H9 (cell line): Measurements from ENCODE around the gene CTIF. TPM values are rescaled to one million over a fixed set of nuclear protein-coding genes. Genes with fewer than 3 reads are reported as not detected.

Source experiments
- DNase-seq: peaks from one replicate; pipeline ENCODE4 v3.0.0-alpha.2; 2017
- H2AFZ ChIP-seq: one replicate; pipeline ENCODE4 v1.6.1; 2013; ENCODE audit warnings: mild to moderate bottlenecking, low read length, control low read depth, moderate library complexity
- H2AK5ac ChIP-seq: 2 replicates; pipeline ENCODE4 v1.6.1; 2013; ENCODE audit warnings: low read length, control low read depth, mixed read lengths; ENCODE audit not compliant: insufficient read length
- H2BK120ac ChIP-seq: one replicate; pipeline ENCODE4 v1.6.1; 2013; ENCODE audit warnings: low read depth, mild to moderate bottlenecking, low read length, control low read depth, inconsistent platforms; ENCODE audit not compliant: poor library complexity, severe bottlenecking
- H2BK12ac ChIP-seq: 2 replicates; pipeline ENCODE4 v1.6.1; 2013; ENCODE audit warnings: low read length, control low read depth, mixed read lengths, low read depth; ENCODE audit not compliant: insufficient read length
- H2BK15ac ChIP-seq: 2 replicates; pipeline ENCODE4 v1.6.1; 2013; ENCODE audit warnings: low read depth, low read length, control low read depth
- H2BK20ac ChIP-seq: one replicate; pipeline ENCODE4 v1.6.1; 2013; ENCODE audit warnings: low read depth, mild to moderate bottlenecking, low read length, control low read depth, inconsistent platforms; ENCODE audit not compliant: poor library complexity, severe bottlenecking
- H2BK5ac ChIP-seq: 2 replicates; pipeline ENCODE4 v1.6.1; 2013; ENCODE audit warnings: low read length, control low read depth, mixed read lengths; ENCODE audit not compliant: insufficient read length
- H3K14ac ChIP-seq: 2 replicates; pipeline ENCODE4 v1.6.1; 2013; ENCODE audit warnings: low read length, control low read depth; ENCODE audit not compliant: insufficient read depth
- H3K18ac ChIP-seq: 2 replicates; pipeline ENCODE4 v1.6.1; 2013; ENCODE audit warnings: low read depth, mild to moderate bottlenecking, mixed read lengths, low read length, control low read depth; ENCODE audit not compliant: insufficient read length
- H3K23ac ChIP-seq: 2 replicates; pipeline ENCODE4 v1.6.1; 2013; ENCODE audit warnings: low read length, control low read depth, mixed read lengths, low read depth; ENCODE audit not compliant: insufficient read length
- H3K23me2 ChIP-seq: 2 replicates; pipeline ENCODE4 v1.6.1; 2013; ENCODE audit warnings: low read depth, mild to moderate bottlenecking, mixed read lengths, low read length, control low read depth; ENCODE audit not compliant: insufficient read length, poor library complexity, severe bottlenecking
- H3K27ac ChIP-seq: 2 replicates; pipeline ENCODE4 v1.5.1; 2013; ENCODE audit warnings: low read length, control low read depth, mixed read lengths, low read depth; ENCODE audit not compliant: insufficient read length
- H3K27me3 ChIP-seq: 2 replicates; pipeline ENCODE4 v1.6.1; 2013; ENCODE audit warnings: low read length, control low read depth, inconsistent platforms; ENCODE audit not compliant: insufficient read depth
- H3K4ac ChIP-seq: 2 replicates; pipeline ENCODE4 v1.6.1; 2013; ENCODE audit warnings: low read depth, mild to moderate bottlenecking, control low read depth, inconsistent platforms, low read length, moderate library complexity
- H3K4me1 ChIP-seq: 2 replicates; pipeline ENCODE4 v1.6.1; 2013; ENCODE audit warnings: low read length, control low read depth, inconsistent platforms; ENCODE audit not compliant: insufficient read depth
- H3K4me2 ChIP-seq: 2 replicates; pipeline ENCODE4 v1.6.1; 2013; ENCODE audit warnings: low read length, control low read depth, mixed read lengths; ENCODE audit not compliant: insufficient read length, insufficient read depth
- H3K56ac ChIP-seq: 2 replicates; pipeline ENCODE4 v1.6.1; 2013; ENCODE audit warnings: low read depth, mild to moderate bottlenecking, mixed read lengths, low read length, control low read depth; ENCODE audit not compliant: insufficient read length
- H3K79me1 ChIP-seq: 2 replicates; pipeline ENCODE4 v1.6.1; 2013; ENCODE audit warnings: low read depth, mild to moderate bottlenecking, moderate library complexity, low read length, control low read depth, inconsistent platforms; ENCODE audit not compliant: insufficient read depth, poor library complexity, severe bottlenecking
- H3K79me2 ChIP-seq: 2 replicates; pipeline ENCODE4 v1.6.1; 2013; ENCODE audit warnings: low read length, control low read depth, inconsistent platforms; ENCODE audit not compliant: insufficient read depth
- H3K9ac ChIP-seq: 2 replicates; pipeline ENCODE4 v1.6.1; 2013; ENCODE audit warnings: low read length, control low read depth, mixed read lengths; ENCODE audit not compliant: insufficient read length; ENCODE audit errors: extremely low read depth
- H3K9me3 ChIP-seq: one replicate; pipeline ENCODE4 v1.6.1; 2013; ENCODE audit warnings: low read depth, low read length, inconsistent platforms; ENCODE audit not compliant: control insufficient read depth
- H3T11ph ChIP-seq: one replicate; pipeline ENCODE4 v1.6.1; 2013; ENCODE audit warnings: mild to moderate bottlenecking, low read length, control low read depth, inconsistent platforms
- H4K20me1 ChIP-seq: one replicate; pipeline ENCODE4 v1.6.1; 2013; ENCODE audit not compliant: control insufficient read depth, insufficient read length, insufficient read depth
- H4K5ac ChIP-seq: 2 replicates; pipeline ENCODE4 v1.6.1; 2013; ENCODE audit warnings: low read depth, mild to moderate bottlenecking, mixed read lengths, low read length, control low read depth; ENCODE audit not compliant: insufficient read length
- H4K8ac ChIP-seq: replicated peaks from 2 replicates; pipeline ENCODE4 v1.6.1; 2013; ENCODE audit warnings: low read length, control low read depth, mixed read lengths, low read depth; ENCODE audit not compliant: insufficient read length
- H4K91ac ChIP-seq: 2 replicates; pipeline ENCODE4 v1.6.1; 2013; ENCODE audit warnings: low read depth, mild to moderate bottlenecking, moderate library complexity, mixed read lengths, low read length, control low read depth; ENCODE audit not compliant: insufficient read length
- H3K27ac Mint-ChIP-seq, 3 experiments: 2 replicates in 2 of 3; 3 replicates in 1 of 3; pipeline ENCODE4 v1.8.0; 2020 to 2021; ENCODE audit warnings: mixed read lengths in 3 of 3, mild to moderate bottlenecking in 1 of 3, moderate library complexity in 1 of 3
- H3K27me3 Mint-ChIP-seq: 2 replicates; pipeline ENCODE4 v1.8.0; 2021; ENCODE audit warnings: low read depth, mild to moderate bottlenecking, moderate library complexity, mixed read lengths
- H3K36me3 Mint-ChIP-seq, 3 experiments: 2 replicates in 2 of 3; 3 replicates in 1 of 3; pipeline ENCODE4 v1.8.0; 2020 to 2021; ENCODE audit warnings: low read depth in 3 of 3, mixed read lengths in 3 of 3; ENCODE audit not compliant: insufficient read depth in 1 of 3
- H3K4me1 Mint-ChIP-seq, 2 experiments: 2 replicates each; pipeline ENCODE4 v1.8.0; 2020; ENCODE audit warnings: mixed read lengths in 2 of 2
- H3K4me3 Mint-ChIP-seq, 2 experiments: 2 replicates in 1 of 2; 3 replicates in 1 of 2; pipeline ENCODE4 v1.8.0; 2020 to 2021; ENCODE audit warnings: mild to moderate bottlenecking in 2 of 2, mixed read lengths in 2 of 2, moderate library complexity in 1 of 2
- H3K9me3 Mint-ChIP-seq, 2 experiments: 2 replicates in 1 of 2; 3 replicates in 1 of 2; pipeline ENCODE4 v1.8.0; 2020; ENCODE audit warnings: mild to moderate bottlenecking in 2 of 2, mixed read lengths in 2 of 2, moderate library complexity in 1 of 2
- CTCF ChIP-seq: fragments of 200-600 bp; sonication (generic); conservative IDR thresholded peaks from 3 replicates; pipeline ENCODE4 v1.8.0; 2021; ENCODE audit warnings: antibody characterized with exemption, mild to moderate bottlenecking
- WGBS: extraction: QIAGEN DNeasy Blood & Tissue Kit; methylation state at CpG from one replicate; pipeline ENCODE4 v1.1.7; 2013; ENCODE audit warnings: missing lambda C conversion rate, low lambda C conversion rate, mixed read lengths; ENCODE audit not compliant: insufficient read length; ENCODE audit errors: extremely low coverage; 5-methylcytosine and 5-hydroxymethylcytosine counted together
- total RNA-seq: library from RNA; stranded (reverse); gene quantifications from 2 replicates; pipeline ENCODE4 v1.2.1, GENCODE V29; 2021

The CTIF gene
- total RNA-seq, 1 experiment from 2014 or later = 15.8 TPM

- Mint-ChIP-seq H3K27me3 (peaks cover 20% of the 10 kb centered on the region), H3K9me3 (peaks cover 0 to 3% of the 10 kb centered on the region in 2 experiments; a peak in 2 of 5 replicates), H3K27ac (no peak overlapping the region), H3K4me1 (peaks cover 12 to 28% of the 10 kb centered on the region in 2 experiments), H3K36me3 (no peaks in the 10 kb centered on the region), H3K4me3 (no peak overlapping the region)
- no peak overlapping the region for H3K9ac ChIP-seq
- H3K4ac ChIP-seq = no peak overlapping the region
- no peaks in the 10 kb centered on the region for H4K20me1 ChIP-seq
- no peak overlapping the region for H2AK5ac ChIP-seq
- H4K5ac ChIP-seq = no peak overlapping the region
- no peak overlapping the region for H2BK120ac ChIP-seq
- H3K79me2 ChIP-seq = no peaks in the 10 kb centered on the region
- no peaks in the 10 kb centered on the region for H3K4me1 ChIP-seq
- H3K79me1 ChIP-seq = no peaks in the 10 kb centered on the region
- WGBS = no CpG with 5 or more reads among the region's 4 CpGs
- no peak overlapping the region for H2BK20ac ChIP-seq
- no peaks in the 10 kb centered on the region for H3K27me3 ChIP-seq
- no peak overlapping the region for H2BK12ac ChIP-seq
- H3K27ac ChIP-seq = no peak overlapping the region
- no peak overlapping the region for H4K8ac ChIP-seq
- no peak overlapping the region for H2BK15ac ChIP-seq
- no peak overlapping the region for H3K23ac ChIP-seq
- no peak overlapping the region for H3K4me2 ChIP-seq
- no peak for TF ChIP-seq CTCF
- no peak overlapping the region for H3K14ac ChIP-seq
- no peak overlapping the region for H2AFZ ChIP-seq
- DNase-seq = no peak
- no peaks in the 10 kb centered on the region for H3K9me3 ChIP-seq
- no peak overlapping the region for H2BK5ac ChIP-seq
- H3T11ph ChIP-seq = no peak overlapping the region
- no peak overlapping the region for H4K91ac ChIP-seq
- no peak overlapping the region for H3K56ac ChIP-seq
- no peak overlapping the region for H3K18ac ChIP-seq
- no peaks in the 10 kb centered on the region for H3K23me2 ChIP-seq
Observed at GRCh38 chr18:48884306-48884705, 345.5 kb downstream of the CTIF start.
